PC-9 (cell line): ENCODE results near the gene PPFIBP1. TPM values are rescaled to one million over a fixed set of nuclear protein-coding genes. Genes with fewer than 3 reads are reported as not detected.
"Not testable (repeated sequence)": the region's sequence is repeated elsewhere in the genome, so short reads cannot be mapped to it uniquely, and the experiment has no call there.

Experiments
- BruUV-seq: library from RNA; stranded (reverse); fragments of 400-500 nt; replicated peaks from 2 replicates; lab custom pipeline; 2021; lab: Mats Ljungman, UMichigan
- CTCF ChIA-PET: fragments of 300-600 bp; sonication (Branson Sonifier 250); formaldehyde crosslinking; loops from one replicate; lab custom pipeline; 2022; ENCODE audit warnings: antibody characterized with exemption; lab: Charles Lee
- POLR2A ChIA-PET: fragments of 300-600 bp; sonication (Branson Sonifier 250); formaldehyde crosslinking; loops from one replicate; lab custom pipeline; 2022; ENCODE audit warnings: antibody characterized with exemption; ENCODE audit not compliant: unreplicated experiment; lab: Charles Lee
- DNase-seq, 2 experiments: peaks; one replicate each; pipeline versions ENCODE4 v3.0.0 to v3.0.0-alpha.2; 2015 to 2022; ENCODE audit warnings: mixed read lengths in 1 of 2
- H2AFZ ChIP-seq: fragments of 200-600 bp; sonication (generic); 2 replicates; pipeline ENCODE4 v1.8.1; 2017; ENCODE audit warnings: antibody characterized with exemption
- H3F3A ChIP-seq: fragments of 200-600 bp; sonication (generic); 2 replicates; pipeline ENCODE4 v1.8.1; 2017; ENCODE audit warnings: antibody characterized with exemption, mild to moderate bottlenecking, low read depth; ENCODE audit not compliant: insufficient read depth
- H3K27ac ChIP-seq: fragments of 200-600 bp; sonication (generic); 2 replicates; pipeline ENCODE4 v1.6.1; 2016; ENCODE audit warnings: mixed run types
- H3K27me3 ChIP-seq: fragments of 200-600 bp; sonication (generic); 2 replicates; pipeline ENCODE4 v1.6.1; 2016; ENCODE audit warnings: low read depth, mixed run types; ENCODE audit not compliant: insufficient read depth
- H3K36me3 ChIP-seq: fragments of 200-600 bp; sonication (generic); 2 replicates; pipeline ENCODE4 v1.6.1; 2016; ENCODE audit warnings: low read depth, mixed run types
- H3K4me1 ChIP-seq: fragments of 200-600 bp; sonication (generic); replicated peaks from 2 replicates; pipeline ENCODE4 v1.6.1; 2016; ENCODE audit warnings: mixed run types; ENCODE audit not compliant: insufficient read depth
- H3K4me2 ChIP-seq: fragments of 200-600 bp; sonication (generic); 2 replicates; pipeline ENCODE4 v1.6.1; 2017; ENCODE audit warnings: mixed run types
- H3K4me3 ChIP-seq: fragments of 200-600 bp; sonication (generic); 2 replicates; pipeline ENCODE4 v1.6.1; 2016; ENCODE audit warnings: mixed run types
- H3K79me2 ChIP-seq: fragments of 200-600 bp; sonication (generic); 2 replicates; pipeline ENCODE4 v1.6.1; 2017; ENCODE audit warnings: low read depth, mixed run types
- H3K9me2 ChIP-seq: fragments of 200-600 bp; sonication (generic); 2 replicates; pipeline ENCODE4 v1.8.1; 2017; ENCODE audit warnings: mild to moderate bottlenecking; ENCODE audit not compliant: insufficient read depth
- H3K9me3 ChIP-seq: fragments of 200-600 bp; sonication (generic); 2 replicates; pipeline ENCODE4 v1.8.1; 2016; ENCODE audit warnings: low read depth; ENCODE audit not compliant: insufficient read depth
- H4K20me1 ChIP-seq: fragments of 200-600 bp; sonication (generic); 2 replicates; pipeline ENCODE4 v1.8.1; 2017; ENCODE audit not compliant: insufficient read depth
- CTCF ChIP-seq: fragments of 200-600 bp; sonication (generic); conservative IDR thresholded peaks from 2 replicates; pipeline ENCODE4 v1.6.1; 2017; ENCODE audit warnings: mixed run types, antibody characterized with exemption, mild to moderate bottlenecking, moderate library complexity
- EZH2 ChIP-seq: fragments of 200-600 bp; sonication (generic); IDR thresholded peaks from 2 replicates; pipeline ENCODE4 v1.8.0; 2017; ENCODE audit warnings: antibody characterized with exemption, low read depth
- intact Hi-C: fragments of 100-400 bp; cut with micrococcal nuclease; formaldehyde crosslinking; loops from one replicate; pipeline ENCODE4 v1.10.0; 2022; ENCODE audit not compliant: unreplicated experiment
- total RNA-seq: library from RNA; stranded (reverse); gene quantifications from 2 replicates; pipeline ENCODE4 v1.2.3, GENCODE V29; 2021

The PPFIBP1 gene
- total RNA-seq, 1 experiment from 2014 or later = 77.0 TPM

- ChIA-PET POLR2A (no interaction called here), CTCF (interaction anchor here (0.6 kb wide), 2 partner anchors 12 to 17 kb away, joined by 5 to 8 read pairs; no protein-coding TSS in a partner anchor)
- intact Hi-C loops = no loop called here
- Histone ChIP-seq H3K27me3 (no peaks in the 10 kb centered on the region), H3K4me2 (no peak overlapping the region), H3K9me3 (0 out of 2 replicates have a peak, but pooled peaks cover 4% of the 10 kb centered on the region), H2AFZ (no peak overlapping the region), H3K4me1 (peaks cover 11% of the 10 kb centered on the region; the same call in 1 of the 2 replicates), H3K79me2 (no peaks in the 10 kb centered on the region), H3K4me3 (no peak overlapping the region), H3K36me3 (no peaks in the 10 kb centered on the region), H3F3A (no peaks in the 10 kb centered on the region), H4K20me1 (no peaks in the 10 kb centered on the region), H3K9me2 (no peaks in the 10 kb centered on the region), H3K27ac (no peak overlapping the region)
- no peak for DNase-seq
- no peak for TF ChIP-seq EZH2
- TF ChIP-seq CTCF = no peak
- BruUV-seq = no TSS peak
Measured at GRCh38 chr12:27593266-27593665, 69.3 kb downstream of the PPFIBP1 start.

GRCh38 chr12:27595231-27595642 lies 71.2 kb downstream of the PPFIBP1 start:
- Histone ChIP-seq H3K9me3 (0 out of 2 replicates have a peak, but pooled peaks cover 8% of the 10 kb centered on the region), H2AFZ (no peak overlapping the region), H3K4me1 (no peaks in the 10 kb centered on the region), H3K27ac (no peak overlapping the region), H4K20me1 (no peaks in the 10 kb centered on the region), H3K27me3 (no peaks in the 10 kb centered on the region), H3K36me3 (no peaks in the 10 kb centered on the region), H3K79me2 (no peaks in the 10 kb centered on the region), H3F3A (no peaks in the 10 kb centered on the region), H3K4me2 (no peak overlapping the region), H3K9me2 (no peaks in the 10 kb centered on the region), H3K4me3 (no peak overlapping the region)
- DNase-seq = no peak
- intact Hi-C loops = no loop called here
- ChIA-PET POLR2A (no interaction called here), CTCF (no interaction called here)
- TF ChIP-seq CTCF (no peak), EZH2 (no peak)
- no TSS peak for BruUV-seq

GRCh38 chr12:27598866-27599265 lies 74.9 kb downstream of the PPFIBP1 start:
- H3K9me2 ChIP-seq, H3F3A ChIP-seq, H3K36me3 ChIP-seq, POLR2A ChIA-PET, DNase-seq, H4K20me1 ChIP-seq, H3K27me3 ChIP-seq, H3K4me2 ChIP-seq, H3K27ac ChIP-seq, intact Hi-C loops, H2AFZ ChIP-seq, H3K79me2 ChIP-seq, H3K4me1 ChIP-seq, BruUV-seq, H3K9me3 ChIP-seq, H3K4me3 ChIP-seq, CTCF ChIA-PET: not testable (repeated sequence)

GRCh38 chr12:27601056-27601828 lies 77.2 kb downstream of the PPFIBP1 start:
- DNase-seq, H3K27ac ChIP-seq, H3K4me3 ChIP-seq, H3K36me3 ChIP-seq, POLR2A ChIA-PET, H4K20me1 ChIP-seq, CTCF ChIA-PET, H2AFZ ChIP-seq, BruUV-seq, H3K9me3 ChIP-seq, intact Hi-C loops, H3F3A ChIP-seq, H3K4me2 ChIP-seq, H3K27me3 ChIP-seq, H3K79me2 ChIP-seq, H3K4me1 ChIP-seq, H3K9me2 ChIP-seq: not testable (repeated sequence)
